SIG-M5 (cell line): ENCODE results near the gene ACP4.

Experiments
- DNase-seq: peaks from one replicate; lab custom pipeline; 2025; lab: John Stamatoyannopoulos, UW

Gene ACP4

DNA sequence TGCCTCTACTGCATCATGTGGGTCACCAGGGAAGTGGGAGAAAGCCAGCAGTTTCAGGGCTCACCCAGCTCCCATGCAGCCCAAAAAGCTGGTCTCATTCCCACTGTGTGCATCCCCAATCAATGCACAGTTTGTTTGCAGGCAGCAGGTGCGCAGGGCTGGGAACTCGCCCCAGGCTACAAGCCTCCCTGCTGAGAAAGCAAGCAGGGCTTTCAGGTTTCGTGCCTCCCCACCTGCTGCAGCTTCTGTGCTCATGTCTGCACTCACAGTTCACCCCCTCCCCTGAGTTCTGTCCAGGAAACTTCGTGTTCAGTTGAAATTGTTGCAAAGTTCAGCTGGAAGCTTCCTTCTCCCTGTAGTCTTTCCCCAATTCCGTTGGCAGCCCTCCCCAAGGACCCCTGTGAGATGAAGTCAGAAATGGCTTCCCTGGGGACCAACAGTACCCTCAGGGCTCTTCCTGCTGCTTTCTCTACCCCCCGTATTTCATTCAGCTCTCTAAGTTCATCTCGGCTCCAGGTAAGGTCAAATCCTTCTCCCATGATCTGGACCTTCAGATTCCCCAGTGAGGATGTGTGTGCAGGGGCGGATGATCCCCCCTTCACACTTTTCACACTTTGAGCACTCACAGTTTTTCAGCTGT, 54.2 kb downstream of the ACP4 start:
- no peak for DNase-seq
